Measurements from ENCODE around the gene TBC1D30.

The TBC1D30 gene

DNA sequence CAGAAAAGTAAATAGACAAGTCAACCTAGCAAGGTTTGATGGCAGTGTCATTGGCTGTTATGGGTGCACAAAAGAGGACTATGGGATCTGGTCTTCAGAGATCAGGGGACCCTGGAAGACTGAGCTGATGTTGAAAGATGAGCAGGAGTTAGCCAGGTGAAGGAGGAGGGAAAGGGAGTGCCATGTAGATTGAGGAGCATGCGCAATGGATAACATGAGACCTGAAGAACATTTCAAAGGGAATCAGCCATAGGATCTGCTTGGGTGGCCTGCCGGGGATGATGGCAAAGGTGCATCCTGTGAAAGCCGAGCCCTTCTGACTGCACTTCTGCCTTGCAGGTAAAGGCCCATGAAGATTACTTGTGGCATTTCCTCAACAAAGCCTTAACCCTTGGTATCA lies 90.8 kb downstream of the TBC1D30 start:
- DNase-seq, result no peak

DNA sequence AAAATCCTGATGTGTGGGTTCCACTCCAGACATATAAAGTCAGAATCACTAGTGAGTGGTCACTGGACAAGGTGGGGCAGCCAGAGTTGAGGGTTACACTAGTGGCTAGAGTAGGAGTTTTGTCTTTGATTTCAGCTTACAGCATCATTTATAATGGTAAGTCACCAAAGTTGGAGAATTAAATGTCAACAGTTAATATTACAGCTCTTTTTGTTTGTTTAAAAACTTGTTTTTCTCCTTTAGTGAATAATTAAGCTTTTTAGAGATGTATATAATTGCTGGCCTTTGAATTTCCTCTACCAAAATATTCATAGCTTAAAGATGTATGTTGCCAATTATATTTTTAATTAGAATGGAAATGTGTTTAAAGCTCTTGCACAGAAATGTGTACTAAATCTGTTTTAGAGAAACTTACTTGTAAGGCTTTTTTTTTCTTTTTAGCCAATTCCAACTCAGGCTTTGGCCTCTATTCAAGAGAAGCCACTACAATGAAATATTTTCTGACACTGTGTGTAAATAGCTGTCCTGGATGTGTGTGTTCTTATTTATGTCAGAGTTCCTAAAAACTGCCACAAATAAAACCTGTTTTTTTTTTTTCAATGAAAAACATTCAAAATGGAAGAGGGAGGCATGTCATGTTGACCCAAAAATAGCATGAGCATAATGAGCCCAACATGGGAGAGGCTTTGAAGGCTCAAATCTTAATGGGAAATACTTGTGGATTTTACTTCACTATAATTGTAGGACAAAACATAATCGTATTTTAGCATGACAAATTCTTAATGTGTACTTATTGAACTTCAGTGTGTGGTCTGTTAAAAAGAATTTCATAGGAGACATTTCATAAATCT lies 92.2 kb downstream of the TBC1D30 start:
- no peak for DNase-seq

DNA sequence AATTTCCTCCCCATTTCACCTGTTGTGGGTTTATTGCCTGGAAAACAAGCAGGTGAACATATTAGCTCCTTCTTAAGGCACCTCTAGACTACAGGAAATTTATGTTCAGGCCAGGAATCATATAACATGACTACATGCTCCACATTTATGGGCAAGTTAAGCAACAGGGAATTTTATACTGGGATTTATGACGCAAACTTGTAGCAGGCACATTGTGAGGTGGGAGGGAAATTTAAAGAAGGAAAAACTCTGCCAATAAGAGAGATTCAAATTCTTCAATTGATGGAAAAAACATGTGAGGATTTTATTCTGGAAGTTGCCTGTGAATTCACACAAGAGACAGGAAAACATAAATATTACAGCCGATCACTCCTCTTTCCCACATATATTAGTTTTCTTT lies 93.9 kb downstream of the TBC1D30 start:
- DNase-seq, result no peak

GRCh38 chr12:64918801-64919200 lies 94.4 kb downstream of the TBC1D30 start:
- no peak for DNase-seq

- DNase-seq, result no peak
Measured at GRCh38 chr12:64922853-64923252, 98.4 kb downstream of the TBC1D30 start.

- DNase-seq, result no peak
Measured at GRCh38 chr12:64923536-64923935, 99.1 kb downstream of the TBC1D30 start.
